Endodermal cell (in vitro differentiated cells): ENCODE measurements around the gene BCL2L2. TPM values are rescaled to one million over a fixed set of nuclear protein-coding genes. Genes with fewer than 3 reads are reported as not detected.

Experiments used
- DNase-seq: peaks from one replicate; pipeline ENCODE4 v3.0.0-alpha.2; 2017
- H3K27ac ChIP-seq: 2 replicates; pipeline ENCODE4 v1.5.1; 2013; ENCODE audit warnings: mild to moderate bottlenecking, low read depth, low read length, moderate library complexity
- H3K27me3 ChIP-seq: 2 replicates; pipeline ENCODE4 v1.6.1; 2013; ENCODE audit warnings: mild to moderate bottlenecking, low read length, moderate library complexity; ENCODE audit not compliant: insufficient read depth, control insufficient read depth, poor library complexity, severe bottlenecking
- H3K36me3 ChIP-seq: 2 replicates; pipeline ENCODE4 v1.7.0; 2013; ENCODE audit warnings: mild to moderate bottlenecking, low read length, moderate library complexity; ENCODE audit not compliant: control insufficient read depth, insufficient read depth
- H3K4me1 ChIP-seq: one replicate; pipeline ENCODE4 v1.7.0; 2013; ENCODE audit warnings: low read length; ENCODE audit not compliant: control insufficient read depth, insufficient read depth
- H3K4me3 ChIP-seq: 2 replicates; pipeline ENCODE4 v1.5.1; 2013; ENCODE audit warnings: mild to moderate bottlenecking, low read length, moderate library complexity
- H3K9ac ChIP-seq: 2 replicates; pipeline ENCODE4 v1.6.1; 2013; ENCODE audit warnings: mild to moderate bottlenecking, low read length, moderate library complexity; ENCODE audit not compliant: poor library complexity, severe bottlenecking; ENCODE audit errors: extremely low read depth
- H3K9me3 ChIP-seq: 2 replicates; pipeline ENCODE4 v1.6.1; 2013; ENCODE audit warnings: mild to moderate bottlenecking, low read length, moderate library complexity; ENCODE audit not compliant: control insufficient read depth
- H3K27ac Mint-ChIP-seq: 2 replicates; pipeline ENCODE4 v1.8.0; 2020; ENCODE audit warnings: mixed read lengths
- H3K27me3 Mint-ChIP-seq: 2 replicates; pipeline ENCODE4 v1.8.0; 2021; ENCODE audit warnings: mild to moderate bottlenecking, mixed read lengths; ENCODE audit not compliant: insufficient read depth
- H3K36me3 Mint-ChIP-seq: 2 replicates; pipeline ENCODE4 v1.8.0; 2020; ENCODE audit warnings: low read depth, mixed read lengths
- H3K4me1 Mint-ChIP-seq: 2 replicates; pipeline ENCODE4 v1.8.0; 2020; ENCODE audit warnings: mixed read lengths
- H3K4me3 Mint-ChIP-seq: 2 replicates; pipeline ENCODE4 v1.8.0; 2020; ENCODE audit warnings: mild to moderate bottlenecking, moderate library complexity, mixed read lengths
- H3K9me3 Mint-ChIP-seq: 2 replicates; pipeline ENCODE4 v1.8.0; 2020; ENCODE audit warnings: mild to moderate bottlenecking, mixed read lengths
- WGBS, 2 experiments: methylation state at CpG; one replicate each; pipeline versions ENCODE4 v1.1.5 to v1.1.7; 2013; ENCODE audit warnings: missing lambda C conversion rate in 2 of 2, mixed read lengths in 1 of 2; ENCODE audit not compliant: insufficient coverage in 1 of 2, insufficient read length in 1 of 2; 5-methylcytosine and 5-hydroxymethylcytosine counted together
- total RNA-seq, 2 donors: library from RNA; stranded (reverse); fragmentation: NEBNext Ultra II Directional in 1 of 2; extraction: Animal tissue kit (Norgen Biotek cat#: 25700) in 1 of 2; gene quantifications; 2 replicates in 1 of 2; 3 replicates in 1 of 2; pipeline ENCODE4 v1.2.1, GENCODE V29; 2021
- TF ChIP-seq, protein P1 (sequence below): fragments of 200-600 bp; sonication (generic); conservative IDR thresholded peaks from 2 replicates; pipeline ENCODE4 v1.5.0; 2021; ENCODE audit warnings: antibody characterized with exemption, mild to moderate bottlenecking

BCL2L2 gene
- total RNA-seq, 2 donors from 2014 or later = 21.9 to 29.5 TPM

DNA sequence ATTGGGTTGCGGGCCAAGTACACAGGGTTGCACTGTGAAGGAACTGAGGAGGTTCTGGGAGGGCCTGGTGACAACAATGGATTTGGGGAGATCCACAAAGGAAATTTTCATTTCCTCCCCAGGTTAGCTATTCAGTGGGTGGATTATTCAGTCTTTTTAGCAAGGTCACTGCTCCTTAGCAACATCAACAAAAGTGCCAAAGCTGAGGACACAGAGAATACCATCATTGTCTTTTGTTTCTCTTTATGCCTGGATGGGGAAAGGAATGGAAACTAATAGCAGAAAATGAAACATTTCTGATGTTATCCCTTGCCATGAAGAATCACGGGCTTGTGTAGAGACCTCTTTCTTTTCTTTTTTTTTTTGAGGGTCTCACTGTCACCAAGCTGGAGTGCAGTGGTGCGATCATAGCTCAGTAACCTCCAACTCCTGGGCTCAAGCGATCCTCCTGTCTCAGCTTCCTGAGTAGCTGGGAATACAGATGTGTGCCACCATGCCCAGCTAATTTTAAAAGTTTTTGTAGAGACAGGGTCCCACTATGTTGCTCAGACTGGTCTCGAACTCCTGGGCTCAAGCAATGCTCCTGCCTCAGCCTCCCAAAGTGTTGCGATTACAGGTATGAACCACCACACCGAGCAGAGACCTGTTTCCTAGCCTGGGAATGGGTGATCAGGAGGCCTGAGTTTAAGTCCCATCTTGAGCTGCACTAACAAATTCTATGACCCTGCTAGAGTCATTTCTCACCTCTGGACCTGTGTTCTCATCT is 10.4 kb upstream of the BCL2L2 start:
- 92 to 97% methylated on average over 7 of the region's 7 CpGs for WGBS, 2 experiments
- H3K9ac ChIP-seq = no peak overlapping the region
- no peak for DNase-seq
- no peaks in the 10 kb centered on the region for H3K9me3 ChIP-seq
- H3K4me1 ChIP-seq = no peaks in the 10 kb centered on the region
- Mint-ChIP-seq H3K4me1 (peaks cover 16% of the 10 kb centered on the region), H3K27ac (no peak overlapping the region), H3K36me3 (peaks cover 3% of the 10 kb centered on the region), H3K9me3 (no peaks in the 10 kb centered on the region), H3K4me3 (no peak overlapping the region), H3K27me3 (peaks cover 60% of the 10 kb centered on the region)
- no peak overlapping the region for H3K4me3 ChIP-seq
- TF ChIP-seq, protein P1, sequence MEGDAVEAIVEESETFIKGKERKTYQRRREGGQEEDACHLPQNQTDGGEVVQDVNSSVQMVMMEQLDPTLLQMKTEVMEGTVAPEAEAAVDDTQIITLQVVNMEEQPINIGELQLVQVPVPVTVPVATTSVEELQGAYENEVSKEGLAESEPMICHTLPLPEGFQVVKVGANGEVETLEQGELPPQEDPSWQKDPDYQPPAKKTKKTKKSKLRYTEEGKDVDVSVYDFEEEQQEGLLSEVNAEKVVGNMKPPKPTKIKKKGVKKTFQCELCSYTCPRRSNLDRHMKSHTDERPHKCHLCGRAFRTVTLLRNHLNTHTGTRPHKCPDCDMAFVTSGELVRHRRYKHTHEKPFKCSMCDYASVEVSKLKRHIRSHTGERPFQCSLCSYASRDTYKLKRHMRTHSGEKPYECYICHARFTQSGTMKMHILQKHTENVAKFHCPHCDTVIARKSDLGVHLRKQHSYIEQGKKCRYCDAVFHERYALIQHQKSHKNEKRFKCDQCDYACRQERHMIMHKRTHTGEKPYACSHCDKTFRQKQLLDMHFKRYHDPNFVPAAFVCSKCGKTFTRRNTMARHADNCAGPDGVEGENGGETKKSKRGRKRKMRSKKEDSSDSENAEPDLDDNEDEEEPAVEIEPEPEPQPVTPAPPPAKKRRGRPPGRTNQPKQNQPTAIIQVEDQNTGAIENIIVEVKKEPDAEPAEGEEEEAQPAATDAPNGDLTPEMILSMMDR = no peak
- peaks cover 6% of the 10 kb centered on the region for H3K36me3 ChIP-seq
- H3K27ac ChIP-seq = no peak overlapping the region
- peaks cover 14% of the 10 kb centered on the region for H3K27me3 ChIP-seq

DNA sequence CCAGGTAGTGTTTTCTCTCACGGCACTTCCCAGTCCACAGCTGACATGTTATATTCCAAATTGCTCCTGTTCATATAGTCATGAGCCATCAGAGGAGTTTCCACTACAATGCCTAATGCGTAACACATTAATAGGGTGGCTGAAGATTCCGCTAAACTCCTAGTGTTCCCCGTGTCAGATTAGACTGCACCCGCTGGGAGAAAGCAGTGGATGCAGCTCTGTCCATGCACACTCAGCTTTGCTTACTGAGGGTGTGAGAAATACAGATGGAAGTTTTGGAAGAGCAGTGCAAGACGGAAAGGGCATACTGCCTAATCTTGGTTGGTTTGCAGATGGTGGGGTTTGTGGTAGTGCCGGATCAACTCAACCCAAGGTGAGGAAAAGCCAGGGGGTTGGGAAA is 9.5 kb upstream of the BCL2L2 start:
- H3K27me3 ChIP-seq = peaks cover 5% of the 10 kb centered on the region
- 90 to 93% methylated on average over 6 to 7 of the region's 7 CpGs for WGBS, 2 experiments
- H3K9me3 ChIP-seq = no peaks in the 10 kb centered on the region
- no peak for DNase-seq
- Mint-ChIP-seq H3K36me3 (peaks cover 3% of the 10 kb centered on the region), H3K9me3 (no peaks in the 10 kb centered on the region), H3K27me3 (peaks cover 51% of the 10 kb centered on the region), H3K27ac (no peak overlapping the region), H3K4me1 (peaks cover 16% of the 10 kb centered on the region), H3K4me3 (no peak overlapping the region)
- TF ChIP-seq, protein P1 = no peak
- H3K9ac ChIP-seq = no peak overlapping the region
- no peak overlapping the region for H3K4me3 ChIP-seq
- no peak overlapping the region for H3K27ac ChIP-seq
- H3K4me1 ChIP-seq = no peaks in the 10 kb centered on the region
- H3K36me3 ChIP-seq = peaks cover 6% of the 10 kb centered on the region

DNA sequence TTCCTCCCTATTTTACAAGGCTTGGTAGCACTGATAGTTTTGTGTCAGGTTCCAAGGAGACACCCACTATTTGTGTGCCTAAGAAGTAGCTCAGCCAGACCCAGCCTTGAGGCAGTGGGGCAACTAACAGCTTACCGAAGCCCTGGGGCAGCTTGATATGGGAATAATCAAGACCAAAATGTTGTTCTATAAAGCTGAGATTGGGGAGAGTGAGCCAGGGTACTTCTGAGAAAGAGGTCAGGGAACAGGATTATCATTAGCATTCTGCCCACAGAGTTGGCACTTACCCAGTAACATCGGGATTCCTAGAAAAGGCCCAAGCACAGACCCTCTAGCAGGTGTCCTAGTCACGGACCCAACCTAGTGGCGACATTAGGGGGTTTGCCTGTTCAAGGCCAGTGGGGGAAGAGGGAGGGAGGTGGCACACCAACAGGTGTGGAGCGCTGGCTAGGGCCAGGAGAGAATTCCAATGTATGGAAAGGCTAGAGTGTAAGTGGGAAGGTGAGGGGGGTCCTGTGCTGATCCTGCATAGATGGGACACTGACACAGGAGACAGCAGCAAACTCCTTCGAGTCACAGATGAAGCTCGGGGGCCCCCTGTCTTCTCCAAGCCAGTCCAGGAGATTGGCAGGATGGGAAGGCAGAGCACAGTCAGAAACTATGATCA is 8.9 kb upstream of the BCL2L2 start:
- Histone ChIP-seq H3K9ac (no peak overlapping the region), H3K4me3 (no peak overlapping the region), H3K27me3 (no peaks in the 10 kb centered on the region), H3K27ac (no peak overlapping the region), H3K36me3 (peaks cover 6% of the 10 kb centered on the region), H3K9me3 (no peaks in the 10 kb centered on the region), H3K4me1 (no peaks in the 10 kb centered on the region)
- Mint-ChIP-seq H3K9me3 (no peaks in the 10 kb centered on the region), H3K36me3 (peaks cover 3% of the 10 kb centered on the region), H3K27ac (no peak overlapping the region), H3K4me3 (no peak overlapping the region), H3K4me1 (peaks cover 16% of the 10 kb centered on the region), H3K27me3 (peaks cover 49% of the 10 kb centered on the region)
- WGBS, 2 experiments = 94 to 97% methylated on average over 7 of the region's 7 CpGs
- TF ChIP-seq, protein P1 = no peak
- no peak for DNase-seq
